GM10266 (cell line): ENCODE measurements around the gene SLIT3.
"Not testable (repeated sequence)": the region's sequence is repeated elsewhere in the genome, so short reads cannot be mapped to it uniquely, and the experiment has no call there.

Experiments
- DNase-seq: peaks from one replicate; pipeline ENCODE4 v3.0.0; 2012; ENCODE audit errors: extremely low spot score
- TF ChIP-seq, protein P1 (sequence below): IDR thresholded peaks from 2 replicates; pipeline ENCODE4 v1.5.1; 2012; ENCODE audit warnings: mild to moderate bottlenecking, low read depth; ENCODE audit not compliant: control insufficient read depth, insufficient read depth; ENCODE audit errors: missing control alignments

Gene SLIT3

GRCh38 chr5:169149317-169149716 is 151.6 kb downstream of the SLIT3 start:
- TF ChIP-seq, protein P1, sequence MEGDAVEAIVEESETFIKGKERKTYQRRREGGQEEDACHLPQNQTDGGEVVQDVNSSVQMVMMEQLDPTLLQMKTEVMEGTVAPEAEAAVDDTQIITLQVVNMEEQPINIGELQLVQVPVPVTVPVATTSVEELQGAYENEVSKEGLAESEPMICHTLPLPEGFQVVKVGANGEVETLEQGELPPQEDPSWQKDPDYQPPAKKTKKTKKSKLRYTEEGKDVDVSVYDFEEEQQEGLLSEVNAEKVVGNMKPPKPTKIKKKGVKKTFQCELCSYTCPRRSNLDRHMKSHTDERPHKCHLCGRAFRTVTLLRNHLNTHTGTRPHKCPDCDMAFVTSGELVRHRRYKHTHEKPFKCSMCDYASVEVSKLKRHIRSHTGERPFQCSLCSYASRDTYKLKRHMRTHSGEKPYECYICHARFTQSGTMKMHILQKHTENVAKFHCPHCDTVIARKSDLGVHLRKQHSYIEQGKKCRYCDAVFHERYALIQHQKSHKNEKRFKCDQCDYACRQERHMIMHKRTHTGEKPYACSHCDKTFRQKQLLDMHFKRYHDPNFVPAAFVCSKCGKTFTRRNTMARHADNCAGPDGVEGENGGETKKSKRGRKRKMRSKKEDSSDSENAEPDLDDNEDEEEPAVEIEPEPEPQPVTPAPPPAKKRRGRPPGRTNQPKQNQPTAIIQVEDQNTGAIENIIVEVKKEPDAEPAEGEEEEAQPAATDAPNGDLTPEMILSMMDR: no peak
- DNase-seq: no peak

DNA sequence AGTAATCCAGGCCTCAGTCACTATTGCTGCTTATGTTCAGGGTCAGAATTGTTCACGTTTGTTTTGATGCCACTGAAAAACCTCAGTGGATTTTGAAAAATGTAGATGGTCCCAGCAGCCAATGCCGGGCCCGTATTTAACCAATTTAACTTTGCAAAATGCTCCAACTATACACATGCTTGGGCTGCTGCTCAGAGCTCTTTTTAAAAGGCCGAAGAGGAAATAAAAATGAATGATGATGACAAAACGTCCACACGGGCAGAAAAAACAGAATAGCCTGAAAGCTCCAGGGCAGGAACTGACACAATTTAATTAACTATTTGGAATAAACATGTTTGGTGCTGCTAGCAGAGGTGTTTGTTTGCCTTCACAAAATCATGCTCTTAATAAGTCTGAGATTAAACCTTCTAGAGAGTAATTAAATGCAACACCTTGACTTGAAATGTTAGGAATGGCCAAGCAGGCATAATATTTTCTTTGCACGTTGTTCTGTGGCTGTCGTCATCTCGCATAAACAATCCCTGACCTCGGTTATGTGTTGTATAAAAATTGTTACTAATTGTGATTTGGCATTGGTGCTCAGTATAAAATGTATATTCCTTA is 152.7 kb downstream of the SLIT3 start:
- TF ChIP-seq, protein P1: no peak
- no peak for DNase-seq

DNA sequence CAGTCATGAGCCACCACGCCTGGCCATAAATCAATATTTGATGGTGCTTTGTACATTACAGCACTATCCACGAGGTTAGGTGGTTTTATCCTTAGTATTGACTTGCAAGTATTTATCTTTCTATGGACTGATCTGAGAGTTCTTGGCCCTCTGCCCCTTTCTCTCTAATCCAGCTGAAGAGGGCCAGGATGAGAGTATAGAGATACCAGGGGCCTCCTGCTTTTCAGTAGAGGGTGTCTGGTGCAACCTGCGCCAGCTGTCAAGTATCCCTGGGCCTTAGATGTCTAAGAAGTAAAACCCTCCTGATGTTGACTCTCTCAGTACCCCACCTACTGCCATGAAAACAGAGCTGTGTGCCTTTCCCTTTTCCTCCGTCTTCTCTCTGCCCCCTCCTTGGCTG is 153.4 kb downstream of the SLIT3 start:
- no peak for DNase-seq
- TF ChIP-seq, protein P1: no peak

DNA sequence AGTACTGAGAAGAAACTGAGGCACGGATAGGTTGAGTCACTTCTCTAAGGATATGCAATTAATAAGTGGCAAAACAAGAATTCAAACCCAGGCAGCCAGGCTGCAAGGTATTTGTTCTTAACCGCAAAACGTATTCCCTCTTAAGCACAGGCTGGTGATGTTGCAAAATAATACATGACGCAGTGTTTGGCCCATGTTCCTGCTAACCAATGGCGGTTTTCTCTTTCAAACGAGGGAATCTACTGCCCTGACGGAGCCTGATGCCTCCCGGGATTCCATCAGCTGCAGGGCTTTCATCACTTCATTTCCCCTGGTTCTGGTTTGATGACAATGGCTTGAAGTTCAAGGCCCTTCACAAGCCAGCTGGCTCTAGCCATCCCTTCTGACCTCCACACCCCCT is 154.8 kb downstream of the SLIT3 start:
- DNase-seq: no peak
- TF ChIP-seq, protein P1: no peak

DNA sequence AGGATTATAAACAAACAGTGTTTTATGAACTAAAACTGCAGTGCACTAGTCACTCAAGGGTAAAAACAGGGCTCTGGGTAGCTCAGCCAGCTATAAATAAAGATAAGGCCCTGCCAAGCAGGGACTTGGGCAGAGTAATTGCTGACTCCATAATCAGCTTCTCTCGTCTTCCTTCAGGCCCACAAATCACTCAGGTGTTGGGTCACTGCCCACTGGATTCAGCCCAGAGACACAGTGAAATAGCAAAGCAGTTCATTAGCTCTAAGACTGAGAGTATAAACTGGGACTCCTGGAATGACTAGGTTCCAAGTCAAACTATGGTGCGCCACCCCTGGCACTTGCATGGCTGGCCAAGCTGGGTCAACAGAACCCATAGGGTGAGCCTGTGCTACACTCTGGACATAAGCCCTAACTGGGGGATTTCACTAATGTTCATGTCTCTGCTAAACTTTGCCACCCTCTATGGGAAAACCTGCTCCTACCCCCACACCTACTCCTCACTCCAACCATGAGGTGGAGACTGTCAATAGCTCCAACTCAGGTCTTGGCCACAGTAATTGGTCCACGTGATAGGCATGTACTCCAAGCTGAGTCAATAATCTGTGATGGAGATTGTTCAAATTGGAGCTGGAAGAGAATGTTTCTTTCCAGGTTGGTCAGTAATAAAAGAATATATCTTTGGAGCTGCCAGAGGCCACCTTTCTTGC is 158.5 kb downstream of the SLIT3 start:
- TF ChIP-seq, protein P1: no peak
- DNase-seq: no peak

DNA sequence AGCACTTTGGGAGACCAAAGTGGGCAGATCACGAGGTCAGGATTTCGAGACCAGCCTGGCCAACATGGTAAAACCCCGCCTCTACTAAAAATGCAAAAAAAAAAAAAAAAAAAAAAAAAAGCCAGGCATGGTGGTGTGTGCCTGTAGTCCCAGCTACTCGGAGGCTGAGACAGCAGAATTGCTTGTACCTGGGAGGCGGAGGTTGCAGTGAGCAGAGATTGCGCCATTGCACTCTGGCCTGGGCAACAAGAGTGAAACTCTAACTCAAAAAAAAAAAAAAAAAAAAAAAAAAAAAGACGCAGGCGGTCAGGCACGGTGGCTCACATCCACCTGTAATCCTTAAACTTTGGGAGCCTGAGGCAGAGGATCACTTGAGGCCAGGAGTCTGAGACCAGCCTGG is 160.7 kb downstream of the SLIT3 start:
- DNase-seq: not testable (repeated sequence)

GRCh38 chr5:169139480-169140050 is 161.4 kb downstream of the SLIT3 start:
- no peak for DNase-seq
- TF ChIP-seq, protein P1: no peak
